ENCODE data around the gene KCNB1. TPM values are rescaled to one million over a fixed set of nuclear protein-coding genes. Genes with fewer than 3 reads are reported as not detected.

KCNB1 gene
- total and polyA plus RNA-seq, 2 donors (not counting 1 experiment from before 2014, with no cell fraction given) = 0.12 TPM; not detected in 1

DNA sequence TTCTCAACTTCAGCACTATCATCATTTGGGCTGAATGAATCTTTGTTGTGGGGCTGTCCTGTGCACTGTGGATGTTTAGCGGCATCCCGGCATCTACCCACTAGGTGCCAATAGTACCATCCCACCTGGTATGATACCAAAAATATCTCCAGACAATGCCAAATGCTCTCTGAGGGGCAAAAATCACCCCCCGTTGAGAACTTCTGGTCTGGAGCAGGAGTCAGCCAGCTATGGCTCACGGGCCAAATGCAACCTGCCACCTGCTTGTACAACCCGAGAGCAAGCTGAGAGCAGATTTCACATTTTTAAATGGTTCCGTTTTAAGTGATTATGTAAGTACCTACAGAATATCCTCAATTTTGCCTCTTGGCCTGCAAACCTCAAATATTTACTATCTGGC lies 26.8 kb downstream of the KCNB1 start:
- no peak overlapping the region for H3K9ac ChIP-seq (ENCODE audit: low read length)
- TF ChIP-seq, protein P1, sequence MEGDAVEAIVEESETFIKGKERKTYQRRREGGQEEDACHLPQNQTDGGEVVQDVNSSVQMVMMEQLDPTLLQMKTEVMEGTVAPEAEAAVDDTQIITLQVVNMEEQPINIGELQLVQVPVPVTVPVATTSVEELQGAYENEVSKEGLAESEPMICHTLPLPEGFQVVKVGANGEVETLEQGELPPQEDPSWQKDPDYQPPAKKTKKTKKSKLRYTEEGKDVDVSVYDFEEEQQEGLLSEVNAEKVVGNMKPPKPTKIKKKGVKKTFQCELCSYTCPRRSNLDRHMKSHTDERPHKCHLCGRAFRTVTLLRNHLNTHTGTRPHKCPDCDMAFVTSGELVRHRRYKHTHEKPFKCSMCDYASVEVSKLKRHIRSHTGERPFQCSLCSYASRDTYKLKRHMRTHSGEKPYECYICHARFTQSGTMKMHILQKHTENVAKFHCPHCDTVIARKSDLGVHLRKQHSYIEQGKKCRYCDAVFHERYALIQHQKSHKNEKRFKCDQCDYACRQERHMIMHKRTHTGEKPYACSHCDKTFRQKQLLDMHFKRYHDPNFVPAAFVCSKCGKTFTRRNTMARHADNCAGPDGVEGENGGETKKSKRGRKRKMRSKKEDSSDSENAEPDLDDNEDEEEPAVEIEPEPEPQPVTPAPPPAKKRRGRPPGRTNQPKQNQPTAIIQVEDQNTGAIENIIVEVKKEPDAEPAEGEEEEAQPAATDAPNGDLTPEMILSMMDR (IDR thresholded peaks at IDR 0.05) = no peak
- no peak for TF ChIP-seq EZH2 (IDR thresholded peaks at IDR 0.05; ENCODE audit: borderline replicate concordance, insufficient read depth, low read depth, low read length, poor library complexity, severe bottlenecking)
- no peaks in the 10 kb centered on the region for H3K9me3 ChIP-seq (ENCODE audit: control extremely low read depth in 1 of 3, control insufficient read depth in 2 of 3, insufficient read depth in 1 of 3, low read length in 2 of 3)
- no peak for ATAC-seq (ENCODE audit: low read depth)
- 92% methylated on average over 5 of the region's 6 CpGs for WGBS (ENCODE audit: insufficient coverage)
- no peaks in the 10 kb centered on the region for H3K79me2 ChIP-seq (ENCODE audit: control insufficient read depth, insufficient read depth, low read length)
- ChIA-PET CTCF (no interaction called here), POLR2A (no interaction called here)
- DNase-seq = no peak
- H3K4me3 Mint-ChIP-seq = no peak overlapping the region
- no peak overlapping the region for H3K27ac Mint-ChIP-seq
- H3K4me2 ChIP-seq (replicated peaks; ENCODE audit: low read depth, low read length, poor library complexity, severe bottlenecking) = no peak overlapping the region
- H3K4me3 ChIP-seq (ENCODE audit: control extremely low read depth in 1 of 5, extremely low read depth in 1 of 5, insufficient read depth in 1 of 5, low read depth in 2 of 5, low read length in 4 of 5) = no peak overlapping the region
- H3K9me3 Mint-ChIP-seq (ENCODE audit: insufficient read depth) = no peaks in the 10 kb centered on the region
- H3K36me3 ChIP-seq (replicated peaks in 1 of 2; ENCODE audit: control extremely low read depth in 1 of 2, control insufficient read depth in 1 of 2, extremely low read depth in 1 of 2, insufficient read depth in 2 of 2, low read length in 1 of 2) = no peaks in the 10 kb centered on the region
- intact Hi-C loops (cut with micrococcal nuclease) = no loop called here
- peaks cover 51% of the 10 kb centered on the region for H3K27me3 Mint-ChIP-seq
- no peak overlapping the region for H2AFZ ChIP-seq (ENCODE audit: insufficient read depth, low read depth, low read length, poor library complexity, severe bottlenecking)
- H3K27ac ChIP-seq (ENCODE audit: low read length in 2 of 2) = no peak overlapping the region
- no peaks in the 10 kb centered on the region for H4K20me1 ChIP-seq (ENCODE audit: control insufficient read depth, insufficient read depth, low read length, poor library complexity, severe bottlenecking)
- no peaks in the 10 kb centered on the region for H3K4me1 ChIP-seq (ENCODE audit: control insufficient read depth in 2 of 2, insufficient read depth in 2 of 2, low read length in 2 of 2)
- H3K4me1 Mint-ChIP-seq = no peaks in the 10 kb centered on the region
- peaks cover 0 to 4% (median 0%) of the 10 kb centered on the region in 4 experiments for H3K27me3 ChIP-seq (replicated peaks in 1 of 4; ENCODE audit: control extremely low read depth in 1 of 4, control insufficient read depth in 3 of 4, insufficient read depth in 4 of 4, low read length in 3 of 4)

- Histone ChIP-seq H3K27ac (ENCODE audit: low read length in 2 of 2) (no peak overlapping the region), H3K36me3 (replicated peaks in 1 of 2; ENCODE audit: control extremely low read depth in 1 of 2, control insufficient read depth in 1 of 2, extremely low read depth in 1 of 2, insufficient read depth in 2 of 2, low read length in 1 of 2) (no peaks in the 10 kb centered on the region), H3K4me1 (ENCODE audit: control insufficient read depth in 2 of 2, insufficient read depth in 2 of 2, low read length in 2 of 2) (no peaks in the 10 kb centered on the region), H4K20me1 (ENCODE audit: control insufficient read depth, insufficient read depth, low read length, poor library complexity, severe bottlenecking) (no peaks in the 10 kb centered on the region), H3K79me2 (ENCODE audit: control insufficient read depth, insufficient read depth, low read length) (no peaks in the 10 kb centered on the region), H3K4me2 (replicated peaks; ENCODE audit: low read depth, low read length, poor library complexity, severe bottlenecking) (no peak overlapping the region), H3K4me3 (ENCODE audit: control extremely low read depth in 1 of 5, extremely low read depth in 1 of 5, insufficient read depth in 1 of 5, low read depth in 2 of 5, low read length in 4 of 5) (no peak overlapping the region), H2AFZ (ENCODE audit: insufficient read depth, low read depth, low read length, poor library complexity, severe bottlenecking) (no peak overlapping the region), H3K27me3 (replicated peaks in 1 of 4; ENCODE audit: control extremely low read depth in 1 of 4, control insufficient read depth in 3 of 4, insufficient read depth in 4 of 4, low read length in 3 of 4) (peaks cover 0 to 4% (median 2%) of the 10 kb centered on the region in 4 experiments), H3K9ac (ENCODE audit: low read length) (no peak overlapping the region), H3K9me3 (ENCODE audit: control extremely low read depth in 1 of 3, control insufficient read depth in 2 of 3, insufficient read depth in 1 of 3, low read length in 2 of 3) (peaks cover 0 to 4% (median 0%) of the 10 kb centered on the region in 3 donors)
- no peak for TF ChIP-seq EZH2 (IDR thresholded peaks at IDR 0.05; ENCODE audit: borderline replicate concordance, insufficient read depth, low read depth, low read length, poor library complexity, severe bottlenecking)
- TF ChIP-seq, protein P1 (IDR thresholded peaks at IDR 0.05) = no peak
- WGBS (ENCODE audit: insufficient coverage) = 93% methylated on average over 6 of the region's 9 CpGs
- no peaks in the 10 kb centered on the region for H3K9me3 Mint-ChIP-seq (ENCODE audit: insufficient read depth)
- peaks cover 55% of the 10 kb centered on the region for H3K27me3 Mint-ChIP-seq
- ATAC-seq (ENCODE audit: low read depth) = no peak
- DNase-seq = no peak
- POLR2A ChIA-PET = no interaction called here
- no peak overlapping the region for H3K27ac Mint-ChIP-seq
- H3K4me1 Mint-ChIP-seq = no peaks in the 10 kb centered on the region
- intact Hi-C loops (cut with micrococcal nuclease) = no loop called here
- no peak overlapping the region for H3K4me3 Mint-ChIP-seq
- CTCF ChIA-PET = no interaction called here
These were observed 30.4 kb downstream of the KCNB1 start for GRCh38 chr20:49452011-49452482.

Measured in B cell (primary cell).